Stimulated activated CD4-positive, alpha-beta T cell treated with anti-CD3 and anti-CD28 coated beads, Interleukin-12 subunit alpha, Interleukin-12 subunit beta, amount 100 ng/mL, for 24 hours (primary cell): Measurements from ENCODE around the gene GBGT1.
"Not testable (repeated sequence)": the region's sequence is repeated elsewhere in the genome, so short reads cannot be mapped to it uniquely, and the experiment has no call there.

ENCODE experiments used
- DNase-seq, 2 experiments: peaks; one replicate each; pipeline ENCODE4 v3.0.0-alpha.2; 2020; ENCODE audit warnings: low read depth in 2 of 2

The GBGT1 gene

GRCh38 chr9:133195029-133195428 is 31.3 kb upstream of the GBGT1 start:
- no peak for DNase-seq

DNA sequence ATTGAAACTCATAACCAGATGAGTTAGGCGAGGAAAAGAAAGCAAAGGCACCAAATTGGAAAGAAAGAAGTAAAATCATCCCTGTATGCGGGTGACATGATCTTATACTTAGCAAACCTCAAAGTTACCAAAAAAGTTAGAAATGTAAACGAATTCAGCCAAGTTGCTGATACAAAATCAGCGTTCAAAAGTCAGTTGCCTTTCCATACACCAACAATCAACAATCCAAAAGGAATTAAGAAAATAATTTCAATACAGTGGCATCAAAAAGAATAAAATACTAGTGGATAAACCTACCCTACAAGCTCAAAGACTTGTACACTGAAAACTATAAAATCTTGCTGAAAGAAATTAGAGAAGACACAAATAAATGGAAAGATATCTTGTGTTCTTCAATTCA is 30.9 kb upstream of the GBGT1 start:
- no peak for DNase-seq

DNA sequence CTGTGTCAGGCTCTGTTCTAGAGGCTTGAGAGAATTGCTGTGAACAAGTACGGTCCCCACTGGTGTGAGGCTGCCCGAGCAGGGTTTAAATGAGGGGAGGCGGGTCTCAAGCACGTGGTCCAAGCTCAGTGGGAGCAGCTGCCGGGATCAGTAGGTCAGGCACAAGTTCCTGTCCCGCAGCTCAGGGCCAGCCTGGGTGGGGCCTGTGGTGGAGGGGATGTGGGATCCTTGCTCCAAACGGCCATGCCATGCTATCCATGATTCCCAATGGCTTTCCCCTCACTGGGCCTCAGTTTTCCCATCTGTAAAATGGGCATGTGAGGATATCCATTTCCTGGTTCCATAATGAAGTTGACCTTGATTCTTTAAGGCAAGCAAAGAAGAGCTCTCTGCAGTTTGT is 28.3 kb upstream of the GBGT1 start:
- DNase-seq: no peak

- no peak for DNase-seq
Measured at GRCh38 chr9:133189826-133190225, 26.1 kb upstream of the GBGT1 start.

DNA sequence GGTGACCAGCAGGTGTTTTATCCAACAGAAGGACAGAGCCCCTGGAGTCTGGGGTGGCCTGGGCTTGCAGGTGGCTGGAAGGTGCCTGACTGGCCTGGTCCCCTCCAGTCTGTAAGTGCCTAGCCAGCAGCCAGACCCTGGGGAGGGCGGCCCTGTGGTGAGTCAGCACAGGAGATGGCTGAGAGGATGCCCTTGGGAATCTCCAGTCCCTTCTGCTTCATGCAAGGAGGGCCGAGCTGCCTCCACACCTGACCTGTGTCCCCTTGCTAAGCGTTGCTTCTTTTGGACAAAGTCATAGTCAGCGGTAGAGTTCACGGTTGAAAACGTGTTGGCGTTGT is 25.1 kb upstream of the GBGT1 start:
- DNase-seq: no peak

DNA sequence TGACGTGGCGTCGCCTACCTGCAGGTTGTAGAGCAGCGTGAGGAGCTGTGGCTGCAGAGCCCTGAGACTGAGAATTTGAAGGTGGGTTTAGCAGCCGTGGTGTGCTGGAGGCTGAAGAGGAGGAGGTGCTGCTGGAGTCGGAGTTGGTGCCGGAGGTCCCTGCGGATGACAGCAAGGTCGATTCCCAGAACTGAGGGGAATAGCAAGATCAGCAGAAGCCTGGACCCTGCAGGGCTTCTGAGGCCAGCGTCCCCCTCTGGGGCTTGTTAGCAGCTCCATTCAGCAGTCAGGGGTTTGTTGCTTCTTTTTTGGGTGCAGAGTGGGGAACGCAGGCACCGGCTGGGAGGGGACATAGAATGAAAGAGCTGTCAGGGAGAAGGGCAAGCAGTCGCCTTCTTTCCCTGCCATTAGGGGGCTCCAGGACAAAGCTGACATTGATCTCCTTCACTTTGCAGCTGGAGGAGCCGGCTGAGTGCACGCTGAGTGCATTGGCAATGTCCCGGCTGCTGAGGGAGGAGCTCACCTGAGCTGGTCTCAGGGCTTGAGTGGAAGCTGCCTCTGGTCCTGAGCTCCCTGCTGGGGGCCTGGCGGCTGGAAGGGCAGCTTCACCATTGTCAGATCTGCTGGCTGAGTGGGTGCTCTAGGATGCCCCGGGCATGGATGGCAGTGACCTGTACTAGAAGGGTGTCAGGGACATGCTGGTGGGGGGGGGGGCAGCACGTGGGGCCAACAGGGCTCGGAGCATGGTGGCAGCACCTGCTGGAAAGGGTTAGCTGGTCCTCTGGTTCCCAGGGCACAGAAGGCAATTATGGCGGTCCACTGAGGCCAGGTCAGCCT is 24.5 kb upstream of the GBGT1 start:
- DNase-seq: no peak

GRCh38 chr9:133187561-133188005 is 23.9 kb upstream of the GBGT1 start:
- no peak for DNase-seq

- DNase-seq: no peak
Measured at GRCh38 chr9:133186736-133187135, 23.0 kb upstream of the GBGT1 start.

- peak in 1 of 2 experiments; percentile 32 for DNase-seq
Measured at GRCh38 chr9:133184971-133185370, 21.3 kb upstream of the GBGT1 start.

- no peak for DNase-seq
Measured at GRCh38 chr9:133182151-133182550, 18.4 kb upstream of the GBGT1 start.

GRCh38 chr9:133181561-133181960 is 17.8 kb upstream of the GBGT1 start:
- no peak for DNase-seq

- DNase-seq: no peak
Measured at GRCh38 chr9:133180953-133181352, 17.2 kb upstream of the GBGT1 start.

GRCh38 chr9:133173056-133173455 is 9.3 kb upstream of the GBGT1 start:
- DNase-seq: no peak

DNA sequence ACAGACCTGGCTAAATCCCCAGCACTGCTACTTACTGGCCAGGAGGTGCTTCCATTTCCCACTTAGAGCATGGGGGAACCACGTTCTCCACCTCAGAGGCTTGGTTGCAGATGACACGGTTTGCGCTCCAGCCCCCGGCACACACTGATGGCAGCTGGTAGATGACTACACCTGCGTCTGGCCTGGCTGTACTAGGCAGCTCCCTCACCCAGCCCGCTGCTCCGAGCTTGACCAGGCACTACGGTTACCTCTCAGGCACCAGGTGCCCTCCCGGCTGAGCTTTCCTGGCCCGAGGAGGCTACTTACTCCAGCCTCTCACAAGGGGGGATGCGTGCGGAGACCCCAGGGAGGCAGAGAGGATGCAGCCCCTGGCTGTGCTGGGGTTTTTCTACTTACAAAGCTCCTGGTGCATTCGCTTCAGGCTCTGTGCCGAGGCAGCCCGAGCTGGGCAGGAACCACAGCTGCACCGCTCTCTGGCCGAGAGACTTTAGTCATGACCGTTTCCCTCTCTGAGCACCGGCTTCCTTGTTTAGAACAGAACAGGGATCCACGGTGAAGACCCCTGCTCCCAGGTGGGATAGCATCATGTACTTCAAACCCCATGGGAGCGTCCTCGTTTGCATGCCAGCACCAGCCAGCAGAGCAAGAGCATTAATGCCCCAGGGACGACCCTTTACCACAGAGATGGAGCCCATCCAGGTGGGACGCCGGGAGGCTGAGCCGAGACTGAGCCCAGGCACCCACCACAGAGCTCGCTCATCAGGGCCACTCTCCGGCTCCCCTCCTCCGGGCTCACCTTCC is 7.6 kb upstream of the GBGT1 start:
- DNase-seq: no peak

GRCh38 chr9:133170716-133171115 is 7.0 kb upstream of the GBGT1 start:
- DNase-seq: no peak

- DNase-seq: not testable (repeated sequence)
Measured at GRCh38 chr9:133169687-133170086, 6.0 kb upstream of the GBGT1 start.

GRCh38 chr9:133169102-133169501 is 5.4 kb upstream of the GBGT1 start:
- no peak for DNase-seq

DNA sequence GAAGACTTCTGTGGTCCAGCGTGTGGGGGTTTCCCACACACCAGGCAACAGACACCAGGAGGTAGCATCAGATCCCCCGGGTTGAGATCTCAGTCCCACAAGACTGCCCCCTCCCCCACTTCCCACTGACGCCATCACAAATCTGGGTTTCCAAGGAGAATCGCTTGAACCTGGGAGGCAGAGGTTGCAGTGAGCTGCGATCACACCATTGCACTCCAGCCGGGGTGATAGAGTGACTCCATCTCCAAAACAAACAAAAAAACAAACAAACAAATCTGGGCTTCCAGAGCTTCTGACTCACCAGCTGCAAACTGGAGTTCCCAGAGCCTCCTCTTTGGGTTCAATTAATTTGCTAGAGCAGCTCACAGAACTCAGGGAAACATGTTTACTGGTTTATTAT is 4.7 kb upstream of the GBGT1 start:
- DNase-seq: no peak

DNA sequence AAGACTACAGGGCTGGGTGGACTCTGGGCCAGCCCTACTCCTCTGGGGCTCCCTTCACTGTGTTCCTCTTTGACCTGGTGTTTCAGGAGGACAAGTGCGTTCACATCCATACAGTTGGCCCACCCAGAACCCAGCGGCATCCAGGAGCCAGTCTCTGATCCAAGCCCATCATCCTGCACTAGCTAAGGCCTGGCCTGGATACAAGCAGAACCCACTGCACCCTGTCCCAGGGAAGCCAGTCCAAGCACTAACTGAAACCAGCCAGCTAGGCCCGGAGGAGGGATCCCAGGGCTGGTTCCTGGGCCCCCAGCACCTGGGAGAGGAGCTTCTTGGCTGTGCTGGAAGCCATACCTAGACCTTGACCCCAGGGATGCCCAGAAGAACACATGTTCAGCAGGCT is 4.1 kb upstream of the GBGT1 start:
- no peak for DNase-seq

DNA sequence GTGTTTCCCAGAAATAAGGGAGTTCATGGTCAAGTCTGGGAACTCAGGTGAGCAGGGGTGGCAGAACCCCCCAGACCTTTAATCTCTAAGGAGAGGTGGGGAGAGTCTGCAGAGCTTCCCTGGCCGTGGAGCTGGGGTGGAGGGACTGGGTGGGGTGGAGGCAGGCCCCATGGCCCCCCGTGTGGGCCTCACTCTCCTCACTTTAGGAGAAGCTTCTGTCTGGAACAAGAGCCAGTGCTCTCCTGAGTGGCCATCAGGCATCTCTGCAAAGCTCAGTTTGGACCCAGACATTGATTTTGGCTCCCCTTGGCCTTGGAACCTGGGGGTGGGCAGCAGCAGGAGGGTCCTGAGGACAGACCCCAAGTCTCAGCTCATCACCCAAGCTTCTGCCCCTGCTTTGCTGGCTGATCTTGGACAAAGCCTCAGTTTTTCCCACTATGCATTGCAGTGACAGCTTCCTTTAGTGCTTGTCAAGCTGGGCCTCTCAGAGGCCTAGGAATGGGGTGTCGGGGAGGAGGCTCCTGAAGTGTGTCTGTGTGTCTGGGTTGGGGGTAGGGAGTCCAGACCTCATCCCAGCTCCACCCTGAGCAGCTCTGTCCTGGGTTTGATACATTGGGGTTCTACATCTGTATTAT is 3.5 kb upstream of the GBGT1 start:
- no peak for DNase-seq

DNA sequence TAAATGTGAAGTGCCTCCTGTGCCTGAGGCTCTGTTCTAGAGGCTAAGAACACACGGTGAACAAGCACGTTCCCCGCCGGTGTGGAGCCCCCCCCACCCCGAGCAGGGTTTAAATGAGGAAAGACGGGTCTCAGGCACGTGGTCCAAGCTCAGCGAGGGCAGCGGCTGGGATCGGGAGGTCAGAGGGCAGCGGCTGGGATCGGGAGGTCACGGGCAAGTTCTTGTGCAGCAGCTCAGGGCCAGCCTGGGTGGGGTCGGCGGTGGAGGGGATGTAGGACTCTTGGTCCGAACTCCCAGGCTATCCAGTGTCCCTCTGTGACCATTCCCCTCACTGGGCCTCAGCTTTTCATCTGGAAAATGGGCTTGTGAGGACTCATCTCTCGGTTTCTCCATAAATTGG is 2.7 kb upstream of the GBGT1 start:
- DNase-seq: no peak

DNA sequence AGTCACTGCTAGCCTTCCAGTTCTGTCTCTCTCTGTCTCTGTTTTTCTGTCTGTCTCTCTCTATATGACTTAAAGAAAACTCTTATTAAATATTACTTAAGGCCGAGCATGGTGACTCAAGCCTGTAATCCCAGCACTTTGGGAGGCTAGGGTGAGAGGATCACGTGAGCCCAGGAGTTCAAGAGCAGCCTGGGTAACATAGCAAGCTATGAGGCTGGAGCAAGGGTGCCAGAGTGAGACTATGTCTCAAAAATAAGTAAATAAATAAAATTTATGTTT is 1.7 kb upstream of the GBGT1 start:
- no peak for DNase-seq

DNA sequence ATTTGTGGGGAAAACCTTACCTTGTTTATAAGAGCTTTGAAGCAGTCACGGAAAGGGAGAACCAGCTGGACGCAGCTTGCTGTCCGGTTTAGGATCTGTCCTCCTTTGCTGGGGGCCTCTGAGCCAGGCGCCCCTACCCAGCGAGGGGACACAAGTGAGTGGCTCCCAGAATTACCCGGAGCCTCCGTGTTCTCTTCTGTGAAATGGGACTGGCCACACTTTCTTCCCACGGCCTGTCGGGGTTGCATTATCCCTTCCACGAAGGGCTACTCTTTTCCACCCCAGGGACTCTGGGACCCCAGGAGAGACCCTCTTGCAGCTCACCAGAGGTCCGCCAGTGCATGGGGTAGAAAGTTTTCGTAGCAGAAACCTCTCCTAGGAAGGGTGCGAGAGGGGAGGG is 477 bp upstream of the GBGT1 start:
- no peak for DNase-seq
